ENCODE results near the gene SLFN11.

The SLFN11 gene

GRCh38 chr17:35368081-35368830 is 5.2 kb downstream of the SLFN11 start:
- Histone ChIP-seq H3K27me3 (ENCODE audit: control insufficient read depth in 1 of 2, insufficient read depth in 1 of 2, low read length in 2 of 2) (peaks cover 0 to 41% of the 10 kb centered on the region in 2 experiments), H4K8ac (ENCODE audit: low read length) (no peak overlapping the region), H2BK12ac (ENCODE audit: low read length in 2 of 2) (no peak overlapping the region), H4K91ac (ENCODE audit: low read length) (no peak overlapping the region), H3K4ac (ENCODE audit: low read depth in 1 of 2, low read length in 2 of 2) (no peak overlapping the region), H3K9me3 (ENCODE audit: control insufficient read depth, low read length) (peaks cover 6% of the 10 kb centered on the region), H3K23ac (ENCODE audit: low read length in 2 of 2) (no peak overlapping the region), H2BK120ac (ENCODE audit: low read depth, low read length) (no peak overlapping the region), H3K18ac (ENCODE audit: low read depth in 1 of 2, low read length in 2 of 2) (no peak overlapping the region), H2BK15ac (ENCODE audit: low read depth, poor library complexity, severe bottlenecking) (no peak overlapping the region), H3K4me1 (ENCODE audit: control insufficient read depth, insufficient read depth, low read depth, low read length) (peaks cover under 1% of the 10 kb centered on the region), H2AFZ (ENCODE audit: low read depth, low read length) (no peak overlapping the region), H3K4me3 (ENCODE audit: insufficient read depth in 1 of 2, low read depth in 1 of 2, low read length in 2 of 2) (no peak overlapping the region), H2BK5ac (ENCODE audit: low read depth, low read length, poor library complexity, severe bottlenecking) (no peak overlapping the region), H3K79me1 (replicated peaks; ENCODE audit: low read length, poor library complexity, severe bottlenecking) (no peaks in the 10 kb centered on the region), H3K9ac (ENCODE audit: low read length) (no peak overlapping the region), H2AK5ac (ENCODE audit: low read length, severe bottlenecking) (no peak overlapping the region), H3K4me2 (ENCODE audit: low read length, poor library complexity, severe bottlenecking) (no peak overlapping the region), H3K36me3 (ENCODE audit: control insufficient read depth in 1 of 2, insufficient read depth in 2 of 2, low read depth in 1 of 2, low read length in 2 of 2) (peaks cover 0 to 35% of the 10 kb centered on the region in 2 experiments), H3K14ac (ENCODE audit: low read length in 2 of 2) (no peak overlapping the region), H3K27ac (ENCODE audit: low read length, poor library complexity, severe bottlenecking) (no peak overlapping the region)
- 34% methylated on average over 3 of the region's 4 CpGs for WGBS
- DNase-seq: no peak

GRCh38 chr17:35361027-35361426 is 12.4 kb downstream of the SLFN11 start:
- Histone ChIP-seq H2BK120ac (ENCODE audit: low read depth, low read length) (no peak overlapping the region), H3K9ac (ENCODE audit: low read length) (no peak overlapping the region), H3K79me1 (replicated peaks; ENCODE audit: low read length, poor library complexity, severe bottlenecking) (no peaks in the 10 kb centered on the region), H3K9me3 (ENCODE audit: control insufficient read depth, low read length) (no peaks in the 10 kb centered on the region), H4K91ac (ENCODE audit: low read length) (no peak overlapping the region), H2AK5ac (ENCODE audit: low read length, severe bottlenecking) (no peak overlapping the region), H3K4ac (ENCODE audit: low read depth in 1 of 2, low read length in 2 of 2) (no peak overlapping the region), H3K4me2 (ENCODE audit: low read length, poor library complexity, severe bottlenecking) (no peak overlapping the region), H2AFZ (ENCODE audit: low read depth, low read length) (no peak overlapping the region), H3K36me3 (ENCODE audit: control insufficient read depth in 1 of 2, insufficient read depth in 2 of 2, low read depth in 1 of 2, low read length in 2 of 2) (peaks cover 0 to 86% of the 10 kb centered on the region in 2 experiments), H2BK12ac (ENCODE audit: low read length in 2 of 2) (no peak overlapping the region), H3K18ac (ENCODE audit: low read depth in 1 of 2, low read length in 2 of 2) (no peak overlapping the region), H3K27me3 (ENCODE audit: control insufficient read depth in 1 of 2, insufficient read depth in 1 of 2, low read length in 2 of 2) (peaks cover 0 to 3% of the 10 kb centered on the region in 2 experiments), H3K4me1 (ENCODE audit: control insufficient read depth, insufficient read depth, low read depth, low read length) (no peaks in the 10 kb centered on the region), H3K4me3 (ENCODE audit: insufficient read depth in 1 of 2, low read depth in 1 of 2, low read length in 2 of 2) (no peak overlapping the region), H3K23ac (ENCODE audit: low read length in 2 of 2) (no peak overlapping the region), H3K14ac (ENCODE audit: low read length in 2 of 2) (no peak overlapping the region), H2BK5ac (ENCODE audit: low read depth, low read length, poor library complexity, severe bottlenecking) (no peak overlapping the region), H3K27ac (ENCODE audit: low read length, poor library complexity, severe bottlenecking) (no peak overlapping the region), H4K8ac (ENCODE audit: low read length) (no peak overlapping the region), H2BK15ac (ENCODE audit: low read depth, poor library complexity, severe bottlenecking) (no peak overlapping the region)
- WGBS: 32% methylated on average over 1 of the region's 1 CpG
- no peak for DNase-seq

GRCh38 chr17:35359398-35359797 is 14.0 kb downstream of the SLFN11 start:
- no peak overlapping the region for H3K9ac ChIP-seq (ENCODE audit: low read length)
- H2BK12ac ChIP-seq (ENCODE audit: low read length in 2 of 2): no peak overlapping the region
- H3K14ac ChIP-seq (ENCODE audit: low read length in 2 of 2): no peak overlapping the region
- no peak overlapping the region for H2AFZ ChIP-seq (ENCODE audit: low read depth, low read length)
- no peak overlapping the region for H3K27ac ChIP-seq (ENCODE audit: low read length, poor library complexity, severe bottlenecking)
- no peaks in the 10 kb centered on the region for H3K4me1 ChIP-seq (ENCODE audit: control insufficient read depth, insufficient read depth, low read depth, low read length)
- no peaks in the 10 kb centered on the region for H3K79me1 ChIP-seq (replicated peaks; ENCODE audit: low read length, poor library complexity, severe bottlenecking)
- no peaks in the 10 kb centered on the region for H3K9me3 ChIP-seq (ENCODE audit: control insufficient read depth, low read length)
- H3K4me3 ChIP-seq (ENCODE audit: insufficient read depth in 1 of 2, low read depth in 1 of 2, low read length in 2 of 2): no peak overlapping the region
- no peak overlapping the region for H2BK15ac ChIP-seq (ENCODE audit: low read depth, poor library complexity, severe bottlenecking)
- no peak overlapping the region for H4K91ac ChIP-seq (ENCODE audit: low read length)
- H3K18ac ChIP-seq (ENCODE audit: low read depth in 1 of 2, low read length in 2 of 2): no peak overlapping the region
- H2BK5ac ChIP-seq (ENCODE audit: low read depth, low read length, poor library complexity, severe bottlenecking): no peak overlapping the region
- H3K23ac ChIP-seq (ENCODE audit: low read length in 2 of 2): no peak overlapping the region
- DNase-seq: no peak
- H4K8ac ChIP-seq (ENCODE audit: low read length): no peak overlapping the region
- no peak overlapping the region for H2BK120ac ChIP-seq (ENCODE audit: low read depth, low read length)
- H3K36me3 ChIP-seq (ENCODE audit: control insufficient read depth in 1 of 2, insufficient read depth in 2 of 2, low read depth in 1 of 2, low read length in 2 of 2): peaks cover 0 to 96% of the 10 kb centered on the region in 2 experiments
- H2AK5ac ChIP-seq (ENCODE audit: low read length, severe bottlenecking): no peak overlapping the region
- H3K4me2 ChIP-seq (ENCODE audit: low read length, poor library complexity, severe bottlenecking): no peak overlapping the region
- H3K4ac ChIP-seq (ENCODE audit: low read depth in 1 of 2, low read length in 2 of 2): no peak overlapping the region
- H3K27me3 ChIP-seq (ENCODE audit: control insufficient read depth in 1 of 2, insufficient read depth in 1 of 2, low read length in 2 of 2): peaks cover 0 to 3% of the 10 kb centered on the region in 2 experiments
- WGBS: 67% methylated on average over 2 of the region's 3 CpGs

DNA sequence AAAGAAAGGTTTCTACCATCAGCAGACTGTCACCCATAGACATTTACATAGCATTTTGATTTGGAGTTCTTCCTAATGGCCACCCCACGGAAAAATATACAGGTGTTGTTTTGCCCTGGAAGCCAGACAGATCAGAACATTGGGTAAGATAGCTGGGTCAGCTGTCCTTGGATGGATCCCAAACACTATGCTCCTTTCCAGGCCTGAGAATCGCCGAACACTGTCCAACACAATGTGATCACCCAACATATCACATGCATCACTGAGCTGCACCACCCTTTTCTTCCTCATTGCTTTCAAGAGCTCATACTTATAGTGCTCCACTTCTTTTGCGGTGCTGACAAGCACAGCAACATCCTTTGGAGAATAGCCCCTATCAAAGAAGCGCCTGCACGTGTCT is 21.1 kb downstream of the SLFN11 start:
- Histone ChIP-seq H4K91ac (ENCODE audit: low read length) (no peak overlapping the region), H3K9me3 (ENCODE audit: control insufficient read depth, low read length) (no peaks in the 10 kb centered on the region), H2BK15ac (ENCODE audit: low read depth, poor library complexity, severe bottlenecking) (no peak overlapping the region), H3K4me1 (ENCODE audit: control insufficient read depth, insufficient read depth, low read depth, low read length) (no peaks in the 10 kb centered on the region), H2BK12ac (ENCODE audit: low read length in 2 of 2) (no peak overlapping the region), H3K27me3 (ENCODE audit: control insufficient read depth in 1 of 2, insufficient read depth in 1 of 2, low read length in 2 of 2) (peaks cover 0 to 4% of the 10 kb centered on the region in 2 experiments), H3K18ac (ENCODE audit: low read depth in 1 of 2, low read length in 2 of 2) (no peak overlapping the region), H2BK5ac (ENCODE audit: low read depth, low read length, poor library complexity, severe bottlenecking) (no peak overlapping the region), H3K23ac (ENCODE audit: low read length in 2 of 2) (no peak overlapping the region), H3K4me3 (ENCODE audit: insufficient read depth in 1 of 2, low read depth in 1 of 2, low read length in 2 of 2) (no peak overlapping the region), H3K14ac (ENCODE audit: low read length in 2 of 2) (no peak overlapping the region), H2BK120ac (ENCODE audit: low read depth, low read length) (no peak overlapping the region), H3K79me1 (replicated peaks; ENCODE audit: low read length, poor library complexity, severe bottlenecking) (no peaks in the 10 kb centered on the region), H3K4me2 (ENCODE audit: low read length, poor library complexity, severe bottlenecking) (no peak overlapping the region), H4K8ac (ENCODE audit: low read length) (no peak overlapping the region), H2AFZ (ENCODE audit: low read depth, low read length) (no peak overlapping the region), H3K9ac (ENCODE audit: low read length) (no peak overlapping the region), H3K4ac (ENCODE audit: low read depth in 1 of 2, low read length in 2 of 2) (no peak overlapping the region), H2AK5ac (ENCODE audit: low read length, severe bottlenecking) (no peak overlapping the region), H3K27ac (ENCODE audit: low read length, poor library complexity, severe bottlenecking) (no peak overlapping the region), H3K36me3 (ENCODE audit: control insufficient read depth in 1 of 2, insufficient read depth in 2 of 2, low read depth in 1 of 2, low read length in 2 of 2) (peaks cover 0 to 57% of the 10 kb centered on the region in 2 experiments)
- no peak for DNase-seq
- WGBS: 79% methylated on average over 6 of the region's 6 CpGs
